ENCODE results near the gene SMC1B. TPM values are rescaled to one million over a fixed set of nuclear protein-coding genes. Genes with fewer than 3 reads are reported as not detected.

Gene SMC1B
- total and polyA plus RNA-seq, 9 of the 15 experiments (the other 6 are each of a cell fraction or from before 2014, with no cell fraction given), result 0.03 TPM; not detected in 8

DNA sequence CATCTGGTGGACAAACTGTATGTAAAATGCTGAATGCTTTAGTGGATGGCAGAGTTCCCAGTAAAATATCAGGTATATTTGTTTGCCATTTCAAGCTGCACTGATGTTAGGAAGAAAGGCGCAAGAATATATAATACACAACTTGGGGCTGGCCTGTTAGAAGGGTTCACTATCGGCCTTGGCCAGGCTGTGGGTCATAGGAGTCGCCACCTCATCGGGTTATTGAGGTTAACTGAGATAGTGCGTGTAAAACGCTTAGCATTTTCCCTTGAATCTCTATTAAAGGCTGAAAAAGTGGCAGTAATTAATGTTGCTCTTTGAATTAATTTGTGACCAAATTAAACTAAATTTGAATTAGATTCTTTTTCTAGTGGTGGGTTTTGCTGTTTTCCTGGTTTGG lies 98.6 kb downstream of the SMC1B start (continued):
- no peak for TF ChIP-seq ZFPM2 (CRISPR knock-in tag; IDR thresholded peaks at IDR 0.05)
- TF ChIP-seq DACH1 (IDR thresholded peaks at IDR 0.05; ENCODE audit: partially characterized antibody), result peak; percentile 8
- no peak for TF ChIP-seq CBX8 (IDR thresholded peaks at IDR 0.05; ENCODE audit: borderline replicate concordance, extremely low read depth, low read depth, low read length, poor library complexity, severe bottlenecking)
- TF ChIP-seq CBFA2T3 (IDR thresholded peaks at IDR 0.05), result peak; percentile 73
- no peak for TF ChIP-seq HMGN3 (IDR thresholded peaks at IDR 0.05; ENCODE audit: borderline replicate concordance, extremely low read depth, insufficient read length, low read depth, low read length)
- TF ChIP-seq ZNF311 (CRISPR knock-in tag; IDR thresholded peaks at IDR 0.05), result no peak
- no peak for TF ChIP-seq ZNF408 (CRISPR knock-in tag; IDR thresholded peaks at IDR 0.05; ENCODE audit: low read depth)
- TF ChIP-seq, protein P1, sequence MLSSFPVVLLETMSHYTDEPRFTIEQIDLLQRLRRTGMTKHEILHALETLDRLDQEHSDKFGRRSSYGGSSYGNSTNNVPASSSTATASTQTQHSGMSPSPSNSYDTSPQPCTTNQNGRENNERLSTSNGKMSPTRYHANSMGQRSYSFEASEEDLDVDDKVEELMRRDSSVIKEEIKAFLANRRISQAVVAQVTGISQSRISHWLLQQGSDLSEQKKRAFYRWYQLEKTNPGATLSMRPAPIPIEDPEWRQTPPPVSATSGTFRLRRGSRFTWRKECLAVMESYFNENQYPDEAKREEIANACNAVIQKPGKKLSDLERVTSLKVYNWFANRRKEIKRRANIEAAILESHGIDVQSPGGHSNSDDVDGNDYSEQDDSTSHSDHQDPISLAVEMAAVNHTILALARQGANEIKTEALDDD (IDR thresholded peaks at IDR 0.05), result peak; percentile 57; the same call in 1 of the 2 replicates
- peak; percentile 49 for TF ChIP-seq TEAD4 (IDR thresholded peaks at IDR 0.05; ENCODE audit: low read length)
- no peak for TF ChIP-seq TEAD4 (CRISPR knock-in tag; IDR thresholded peaks at IDR 0.05; ENCODE audit: borderline replicate concordance)
- TF ChIP-seq KLF16 (IDR thresholded peaks at IDR 0.05), result no peak
- TF ChIP-seq CEBPB (tag; IDR thresholded peaks at IDR 0.05), result no peak
- peak; percentile 73 for TF ChIP-seq TCF3 (CRISPR knock-in tag; IDR thresholded peaks at IDR 0.05)
- TF ChIP-seq KDM1A (IDR thresholded peaks at IDR 0.05), result peak; percentile 31 to 37; a peak in 1 of 4 replicates
- TF ChIP-seq, protein P2, sequence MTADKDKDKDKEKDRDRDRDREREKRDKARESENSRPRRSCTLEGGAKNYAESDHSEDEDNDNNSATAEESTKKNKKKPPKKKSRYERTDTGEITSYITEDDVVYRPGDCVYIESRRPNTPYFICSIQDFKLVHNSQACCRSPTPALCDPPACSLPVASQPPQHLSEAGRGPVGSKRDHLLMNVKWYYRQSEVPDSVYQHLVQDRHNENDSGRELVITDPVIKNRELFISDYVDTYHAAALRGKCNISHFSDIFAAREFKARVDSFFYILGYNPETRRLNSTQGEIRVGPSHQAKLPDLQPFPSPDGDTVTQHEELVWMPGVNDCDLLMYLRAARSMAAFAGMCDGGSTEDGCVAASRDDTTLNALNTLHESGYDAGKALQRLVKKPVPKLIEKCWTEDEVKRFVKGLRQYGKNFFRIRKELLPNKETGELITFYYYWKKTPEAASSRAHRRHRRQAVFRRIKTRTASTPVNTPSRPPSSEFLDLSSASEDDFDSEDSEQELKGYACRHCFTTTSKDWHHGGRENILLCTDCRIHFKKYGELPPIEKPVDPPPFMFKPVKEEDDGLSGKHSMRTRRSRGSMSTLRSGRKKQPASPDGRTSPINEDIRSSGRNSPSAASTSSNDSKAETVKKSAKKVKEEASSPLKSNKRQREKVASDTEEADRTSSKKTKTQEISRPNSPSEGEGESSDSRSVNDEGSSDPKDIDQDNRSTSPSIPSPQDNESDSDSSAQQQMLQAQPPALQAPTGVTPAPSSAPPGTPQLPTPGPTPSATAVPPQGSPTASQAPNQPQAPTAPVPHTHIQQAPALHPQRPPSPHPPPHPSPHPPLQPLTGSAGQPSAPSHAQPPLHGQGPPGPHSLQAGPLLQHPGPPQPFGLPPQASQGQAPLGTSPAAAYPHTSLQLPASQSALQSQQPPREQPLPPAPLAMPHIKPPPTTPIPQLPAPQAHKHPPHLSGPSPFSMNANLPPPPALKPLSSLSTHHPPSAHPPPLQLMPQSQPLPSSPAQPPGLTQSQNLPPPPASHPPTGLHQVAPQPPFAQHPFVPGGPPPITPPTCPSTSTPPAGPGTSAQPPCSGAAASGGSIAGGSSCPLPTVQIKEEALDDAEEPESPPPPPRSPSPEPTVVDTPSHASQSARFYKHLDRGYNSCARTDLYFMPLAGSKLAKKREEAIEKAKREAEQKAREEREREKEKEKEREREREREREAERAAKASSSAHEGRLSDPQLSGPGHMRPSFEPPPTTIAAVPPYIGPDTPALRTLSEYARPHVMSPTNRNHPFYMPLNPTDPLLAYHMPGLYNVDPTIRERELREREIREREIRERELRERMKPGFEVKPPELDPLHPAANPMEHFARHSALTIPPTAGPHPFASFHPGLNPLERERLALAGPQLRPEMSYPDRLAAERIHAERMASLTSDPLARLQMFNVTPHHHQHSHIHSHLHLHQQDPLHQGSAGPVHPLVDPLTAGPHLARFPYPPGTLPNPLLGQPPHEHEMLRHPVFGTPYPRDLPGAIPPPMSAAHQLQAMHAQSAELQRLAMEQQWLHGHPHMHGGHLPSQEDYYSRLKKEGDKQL (CRISPR knock-in tag; IDR thresholded peaks at IDR 0.05; ENCODE audit: borderline replicate concordance), result no peak
- no peak for TF ChIP-seq EWSR1 (IDR thresholded peaks at IDR 0.05; ENCODE audit: borderline replicate concordance, low read depth, partially characterized antibody)
- TF ChIP-seq CCNT2 (IDR thresholded peaks at IDR 0.05; ENCODE audit: borderline replicate concordance, extremely low read depth, insufficient read length, low read depth, low read length), result no peak

All from K562 (cell line).